ENCODE data around the gene BST1.
A peak's percentile ranks its signal among the peaks of the same experiment; 100 is the strongest.
"Not testable (repeated sequence)": the region's sequence is repeated elsewhere in the genome, so short reads cannot be mapped to it uniquely, and the experiment has no call there.

The BST1 gene

DNA sequence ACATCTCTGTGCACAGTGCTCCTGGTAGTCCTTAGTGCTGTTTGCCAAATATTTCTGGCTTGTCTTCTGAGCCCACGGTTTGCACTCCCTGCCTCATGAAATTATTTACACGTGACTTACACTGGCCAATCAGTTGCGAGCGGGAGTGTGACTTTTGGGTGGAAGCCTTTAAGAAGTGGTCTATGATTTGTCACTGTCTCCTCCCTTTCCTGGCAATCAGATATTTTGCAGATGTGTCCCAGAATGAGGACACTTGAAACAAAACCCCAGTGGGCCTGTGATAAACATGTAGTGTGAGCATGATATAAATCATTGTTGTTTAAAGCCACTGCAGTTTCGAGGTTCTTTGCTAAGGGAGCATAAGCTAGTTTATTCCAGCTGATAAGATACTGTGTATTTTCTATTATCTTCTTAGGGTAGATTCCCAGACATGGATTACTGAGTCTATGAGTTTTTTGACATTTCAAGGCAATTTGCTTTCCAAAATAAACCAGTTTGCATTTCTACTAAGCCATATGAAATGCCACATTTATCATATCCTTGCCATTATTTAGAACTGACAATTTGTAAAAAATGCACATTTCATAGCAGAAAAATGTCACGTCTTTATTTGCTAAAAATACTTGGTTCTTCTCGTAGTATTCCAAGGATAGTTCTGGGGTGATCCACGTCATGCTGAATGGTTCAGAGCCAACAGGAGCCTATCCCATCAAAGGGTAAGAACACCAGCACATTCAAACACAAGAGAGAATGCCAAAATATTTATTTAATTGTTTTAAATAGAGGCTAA, 12.0 kb downstream of the BST1 start:
- no peak for DNase-seq

DNA sequence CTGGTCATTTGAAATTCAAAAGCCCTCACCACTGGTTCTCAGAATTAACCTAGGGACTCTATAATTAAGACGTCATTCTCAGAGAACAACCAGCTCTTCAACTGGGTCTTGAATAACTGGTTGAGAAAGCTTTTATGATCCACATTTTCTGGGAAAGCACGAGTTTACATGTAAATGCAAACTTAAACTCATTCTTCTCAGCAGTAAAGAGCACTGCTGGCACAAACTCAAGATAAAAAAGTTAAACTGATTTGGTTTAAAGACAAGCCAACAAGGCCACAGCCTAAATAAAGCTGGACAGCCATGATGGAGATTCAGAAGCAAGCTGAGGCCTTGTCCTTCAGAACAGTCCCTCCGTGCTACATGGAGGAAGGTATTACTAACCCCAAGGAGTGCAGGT, 13.2 kb downstream of the BST1 start:
- DNase-seq, result no peak

DNA sequence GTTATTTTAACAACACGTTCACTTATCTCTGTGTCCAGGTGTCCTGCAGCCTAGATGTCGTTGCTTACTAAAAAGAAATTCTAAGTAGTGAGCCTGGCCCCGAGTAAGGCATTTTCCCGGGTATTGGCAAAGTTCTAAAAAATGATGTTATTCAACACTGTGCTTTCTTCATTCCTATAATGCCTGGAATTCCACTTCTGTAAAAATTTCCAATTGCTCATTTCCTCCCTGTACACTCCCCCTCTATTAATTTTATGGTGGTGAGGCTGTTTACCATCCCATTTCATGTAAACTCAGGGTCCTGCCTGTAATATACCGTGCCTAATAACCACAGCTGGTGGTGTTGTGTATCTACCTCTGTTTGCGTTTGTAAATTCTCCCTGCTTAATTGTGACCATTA, 14.2 kb downstream of the BST1 start:
- no peak for DNase-seq

DNA sequence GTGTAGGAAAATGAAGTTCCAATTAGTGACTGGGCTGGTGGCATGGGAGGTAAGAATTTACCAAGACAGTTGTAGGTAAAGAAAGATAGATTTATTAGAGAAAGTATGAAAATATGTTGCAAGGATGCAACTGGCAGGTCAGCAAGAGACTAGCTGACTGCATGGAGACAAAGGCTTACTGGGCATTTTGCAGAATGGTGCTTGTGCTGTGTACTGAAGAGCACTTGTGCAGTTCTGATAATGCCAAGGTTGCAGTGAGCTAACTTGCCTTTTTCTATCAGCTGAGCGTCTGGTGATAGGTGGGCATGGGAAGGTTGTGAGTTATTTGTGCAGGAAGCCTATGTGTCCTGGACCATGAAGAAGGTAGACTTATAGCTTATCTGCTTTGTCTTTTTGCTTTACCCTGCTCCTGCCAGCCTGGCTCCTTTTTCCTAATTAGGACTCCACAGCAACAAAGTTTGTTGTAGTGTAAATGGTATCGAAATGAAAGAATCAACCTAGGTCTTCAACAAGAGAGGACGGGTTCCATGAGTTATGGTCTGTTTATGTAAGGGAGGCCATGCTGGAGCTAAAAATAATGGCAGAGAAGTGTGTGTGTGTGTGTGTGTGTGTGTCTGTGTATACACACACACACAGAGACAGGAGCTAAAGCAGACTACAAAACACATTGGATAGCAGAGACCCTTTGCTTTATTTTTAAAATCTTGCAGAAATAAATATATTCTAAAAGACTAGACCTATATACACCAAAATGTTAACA, 15.0 kb downstream of the BST1 start:
- no peak for DNase-seq

DNA sequence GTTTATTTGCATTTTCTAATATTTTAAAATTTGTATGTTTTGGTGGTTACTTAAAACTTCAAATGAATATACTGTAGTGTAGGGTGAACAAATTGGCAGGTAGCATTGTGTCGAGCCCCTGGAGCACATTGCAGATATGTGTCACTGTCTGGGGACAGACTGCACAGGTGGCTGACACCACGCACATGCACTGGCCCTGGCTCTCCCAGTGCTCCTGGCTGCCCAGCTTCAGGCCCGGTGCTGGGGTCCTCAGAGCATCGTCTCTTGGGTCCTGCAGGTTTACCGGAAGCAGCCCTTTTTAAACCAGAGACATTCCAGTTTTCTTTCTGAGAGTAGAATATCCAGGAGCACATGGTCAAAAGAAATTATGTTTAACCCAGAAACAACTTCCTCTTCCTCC, 15.6 kb downstream of the BST1 start:
- no peak for DNase-seq

DNA sequence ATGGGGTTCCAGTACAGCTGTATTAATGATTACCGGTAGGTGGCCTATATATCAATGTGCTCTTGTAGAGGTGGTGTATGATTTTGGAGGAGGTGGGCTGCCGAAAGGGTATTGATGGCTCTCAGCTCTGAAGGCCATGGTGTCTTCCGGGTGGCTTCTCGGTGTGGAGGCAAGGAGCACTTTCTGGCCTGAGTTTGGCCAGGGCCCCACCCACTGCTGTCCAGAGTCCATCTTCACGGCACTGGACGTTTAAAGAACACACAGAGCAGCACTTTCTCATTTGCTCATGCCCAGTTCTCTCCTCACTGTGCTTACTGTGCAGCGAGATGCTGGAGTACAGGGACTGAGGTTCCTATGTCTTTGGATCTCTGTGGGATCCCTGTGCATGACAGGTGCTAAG, 16.1 kb downstream of the BST1 start:
- DNase-seq, result no peak

DNA sequence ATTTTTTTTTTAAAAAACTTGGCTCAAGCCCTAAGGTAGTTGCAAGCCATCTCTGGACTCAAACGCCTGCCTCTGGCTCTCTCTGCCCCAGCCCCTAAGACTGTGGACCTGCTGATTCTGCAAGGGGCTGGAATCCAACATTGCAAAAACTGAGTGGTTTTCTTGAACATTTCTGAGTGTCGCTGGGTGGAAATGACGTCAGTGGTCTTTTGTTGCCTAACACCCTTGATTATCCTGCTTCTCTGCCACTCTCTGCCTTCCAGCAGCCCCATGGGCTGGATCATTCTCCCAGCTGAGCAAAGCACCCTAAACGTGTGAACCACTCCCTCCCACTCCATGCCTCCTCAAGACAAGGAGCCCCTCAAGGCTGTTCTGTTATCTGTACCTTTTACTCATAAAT, 16.6 kb downstream of the BST1 start:
- DNase-seq, result no peak

DNA sequence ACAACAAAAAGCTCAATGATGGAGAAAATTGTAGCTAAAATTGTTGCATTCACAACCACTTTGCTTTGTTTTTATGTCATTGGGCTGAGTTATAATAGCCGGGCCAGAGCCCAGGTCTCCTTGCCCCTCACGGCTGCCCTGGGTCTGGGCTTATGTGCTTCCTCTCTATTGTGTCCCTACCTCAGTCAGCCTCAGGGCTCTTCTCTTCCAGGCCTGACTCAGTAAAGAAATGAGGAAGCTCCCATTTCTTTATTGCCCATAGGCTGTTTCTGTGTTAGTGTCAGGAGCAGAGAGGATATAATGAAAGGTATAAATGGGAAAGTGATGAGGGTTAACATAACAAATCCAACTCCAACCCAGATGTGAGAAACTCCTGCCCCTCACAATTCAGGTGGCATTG, 18.0 kb downstream of the BST1 start:
- DNase-seq, result no peak

DNA sequence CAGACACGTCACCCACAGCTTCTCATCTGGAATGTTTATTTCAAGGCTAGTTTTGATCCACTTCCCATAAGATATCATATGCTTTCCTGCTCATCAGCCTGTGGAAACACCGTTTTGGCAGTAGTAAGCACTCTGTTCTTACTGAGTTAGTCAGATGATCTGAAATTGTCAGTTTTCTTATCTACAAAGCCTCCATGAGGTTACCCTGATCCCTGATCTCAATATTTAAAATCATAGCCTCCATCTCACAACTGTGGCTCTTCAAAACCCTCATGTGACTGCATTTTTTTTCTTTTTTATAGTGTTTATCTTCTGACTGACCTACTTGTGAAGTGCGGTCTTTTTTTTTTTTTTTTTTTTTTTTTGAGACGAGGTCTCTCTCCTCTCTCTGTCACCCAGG, 22.7 kb downstream of the BST1 start:
- no peak for DNase-seq

DNA sequence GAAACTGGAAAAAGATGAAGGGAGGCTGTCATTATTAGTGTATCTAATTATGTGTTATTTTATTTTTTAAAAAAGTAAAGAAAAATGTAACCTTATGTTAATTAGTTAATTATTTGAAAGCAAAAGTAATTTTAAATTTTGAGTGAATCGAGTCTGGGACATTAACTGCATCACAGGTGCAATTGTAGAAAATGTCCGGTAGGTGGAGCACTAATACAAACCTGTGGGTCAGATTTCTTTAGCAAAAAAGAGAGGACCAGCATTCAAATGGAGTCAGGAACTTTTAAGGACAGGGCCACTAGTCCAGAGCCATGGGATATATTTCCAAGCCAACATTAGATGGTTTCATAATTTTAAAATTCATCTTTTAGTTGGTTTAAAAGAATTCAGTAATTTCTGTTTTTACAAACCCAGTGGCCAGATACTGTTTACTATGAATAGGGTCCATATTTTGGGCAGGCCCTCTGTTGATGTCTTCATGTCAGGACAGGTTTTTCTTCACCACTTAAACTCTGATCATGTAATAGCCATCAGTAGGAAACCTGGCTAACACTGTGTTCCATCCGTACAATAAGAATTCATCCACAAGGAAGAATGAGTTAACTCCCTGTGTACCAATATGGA, 27.2 kb downstream of the BST1 start:
- peak; percentile 12 for DNase-seq

DNA sequence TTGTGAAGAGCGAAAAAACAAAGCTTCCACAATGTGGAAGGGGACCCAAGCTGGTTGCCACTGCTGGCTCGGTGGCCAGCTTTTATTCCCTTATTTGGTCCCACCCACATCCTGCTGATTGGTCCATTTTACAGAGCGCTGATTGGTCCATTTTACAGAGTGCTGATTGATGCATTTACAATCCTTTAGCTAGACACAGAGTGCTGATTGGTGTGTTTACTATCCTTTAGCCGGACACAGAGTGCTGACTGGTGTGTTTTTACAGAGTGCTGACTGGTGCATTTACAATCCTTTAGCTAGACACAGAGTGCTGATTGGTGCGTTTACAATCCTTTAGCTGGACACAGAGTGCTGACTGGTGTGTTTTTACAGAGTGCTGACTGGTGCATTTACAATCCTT, 30.2 kb downstream of the BST1 start:
- not testable (repeated sequence) for DNase-seq

DNA sequence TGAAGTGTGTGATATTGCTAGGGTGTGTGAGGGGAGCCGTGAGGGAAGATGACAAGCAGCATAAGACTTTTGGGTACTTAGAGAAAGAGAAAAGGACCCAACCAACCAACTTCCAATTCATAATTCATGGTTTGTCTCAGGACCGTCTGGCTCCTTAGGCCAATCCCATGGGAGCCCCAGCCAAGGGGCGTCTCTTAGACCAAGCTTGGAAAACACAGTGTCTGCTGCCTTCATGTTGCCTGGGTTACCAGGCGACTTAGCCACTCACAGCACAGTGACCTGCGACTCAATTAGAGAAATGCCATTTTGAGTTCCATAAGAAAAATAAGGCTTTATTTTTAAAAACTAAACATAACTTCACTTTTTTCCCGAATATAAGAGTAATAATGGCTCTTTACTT, 32.7 kb downstream of the BST1 start:
- DNase-seq, result no peak

DNA sequence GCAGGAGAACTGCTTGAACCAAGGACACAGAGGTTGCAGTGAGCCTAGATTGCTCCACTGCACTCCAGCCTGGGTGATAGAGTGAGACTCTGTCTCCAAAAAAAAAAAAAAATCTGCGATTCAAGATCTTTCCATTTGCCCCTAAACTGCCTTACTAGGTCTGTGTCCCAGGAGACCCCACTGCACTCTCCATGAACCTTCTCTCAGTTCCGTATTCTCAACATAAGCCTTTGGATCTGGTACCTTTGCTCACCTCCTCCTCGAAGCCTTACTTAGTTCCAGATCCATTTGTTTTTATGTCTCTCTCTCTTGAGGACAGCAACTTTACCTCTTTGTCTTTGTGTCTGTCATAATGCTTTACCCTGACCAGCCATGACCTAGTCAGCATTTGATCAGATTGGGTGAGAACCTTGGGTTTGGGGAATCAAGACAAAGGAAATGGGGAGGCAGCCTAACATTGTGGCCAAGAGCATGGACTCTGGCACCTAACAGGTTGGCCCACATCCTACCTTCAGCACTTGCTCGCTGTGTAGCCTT, 33.7 kb downstream of the BST1 start:
- DNase-seq, result no peak

DNA sequence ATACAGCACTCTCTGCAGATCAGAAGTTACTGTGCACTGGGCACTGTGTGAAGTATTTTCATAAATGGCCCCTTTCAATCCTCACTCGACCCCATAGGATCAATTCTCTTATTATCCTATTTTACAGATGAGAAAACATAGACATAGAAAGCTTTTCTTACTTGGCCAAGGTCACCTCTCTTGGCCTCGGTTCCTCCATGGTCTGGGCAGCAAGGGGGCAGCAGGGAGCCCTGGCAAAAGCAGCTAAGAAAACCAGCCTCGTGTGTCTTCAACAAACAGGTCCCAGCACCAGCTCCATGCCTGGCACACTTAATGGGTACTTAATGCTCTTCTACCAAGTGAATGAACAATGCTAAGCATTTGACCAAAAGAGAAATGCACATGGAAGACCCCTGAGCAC, 34.4 kb downstream of the BST1 start:
- no peak for DNase-seq

DNA sequence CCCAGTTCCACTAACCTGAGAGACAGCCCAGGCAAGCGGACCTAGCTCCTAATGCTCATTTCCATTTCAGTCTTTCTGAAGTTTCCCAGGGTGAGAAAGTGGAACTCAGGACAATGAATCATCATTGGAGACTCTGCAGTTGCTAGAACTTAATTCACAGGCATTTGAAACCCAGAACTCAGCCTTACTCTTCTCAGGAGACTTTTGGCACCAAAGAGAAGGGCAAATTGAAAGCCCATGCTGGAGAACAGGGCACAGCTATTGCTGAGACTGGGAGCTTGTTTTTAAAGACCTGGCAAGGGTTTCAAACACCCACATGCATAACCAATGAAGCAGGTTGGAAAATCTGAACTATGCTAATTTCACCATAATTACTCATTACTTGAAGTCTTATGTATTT, 36.0 kb downstream of the BST1 start:
- no peak for DNase-seq

DNA sequence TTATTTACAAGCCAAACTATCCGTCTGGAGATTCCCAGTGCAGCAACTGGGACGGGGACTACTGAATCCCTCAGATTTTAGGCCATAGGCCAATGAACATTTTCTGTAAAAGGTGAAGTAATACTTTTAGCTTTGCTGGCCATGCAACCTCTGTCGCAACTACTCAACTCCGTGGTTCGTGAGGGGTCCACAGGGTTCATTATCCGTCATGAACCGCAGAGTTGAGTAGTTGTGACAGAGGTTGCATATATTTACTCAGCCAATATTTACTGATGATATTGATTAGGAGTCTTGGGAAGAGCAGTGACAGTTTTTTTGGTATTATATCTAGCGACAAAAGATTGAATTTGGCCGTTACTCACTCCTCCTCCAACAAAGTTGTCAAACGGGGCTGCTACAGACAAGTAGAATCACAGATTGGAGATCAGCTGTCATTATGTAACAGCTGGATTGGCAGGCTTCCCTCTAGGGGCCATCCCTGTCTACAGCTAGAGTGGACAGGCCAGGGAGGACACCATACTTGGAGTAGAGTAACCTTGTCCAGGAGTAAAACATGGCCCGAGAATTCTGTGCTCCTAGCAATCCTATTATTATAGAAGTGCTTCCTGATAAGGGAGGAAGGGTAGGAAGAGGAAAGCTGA, 38.0 kb downstream of the BST1 start:
- no peak for DNase-seq

DNA sequence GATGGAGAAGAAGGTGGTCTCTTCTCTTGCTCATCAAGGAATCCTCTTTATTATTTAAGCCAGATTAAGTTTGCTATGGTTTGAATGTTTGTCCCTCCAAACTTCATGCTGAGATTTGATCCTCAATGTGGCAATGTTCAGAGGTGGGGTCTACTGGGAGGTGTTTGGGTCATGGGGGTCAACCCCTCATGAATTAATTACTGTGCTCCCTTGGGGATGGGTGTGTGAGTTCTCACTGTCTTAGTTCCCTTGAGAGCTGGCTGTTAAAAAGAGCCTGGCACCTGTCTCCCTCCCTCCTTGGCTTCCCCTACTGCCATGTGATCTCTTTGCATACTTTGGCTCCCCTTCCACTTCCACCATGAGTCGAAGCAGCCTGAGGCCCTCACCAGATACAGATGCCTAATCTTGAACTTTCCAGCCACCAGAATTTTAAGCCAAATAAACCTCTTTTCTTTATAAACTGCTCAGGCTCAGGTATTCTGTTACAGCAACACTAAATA, 39.3 kb downstream of the BST1 start:
- DNase-seq, result no peak

DNA sequence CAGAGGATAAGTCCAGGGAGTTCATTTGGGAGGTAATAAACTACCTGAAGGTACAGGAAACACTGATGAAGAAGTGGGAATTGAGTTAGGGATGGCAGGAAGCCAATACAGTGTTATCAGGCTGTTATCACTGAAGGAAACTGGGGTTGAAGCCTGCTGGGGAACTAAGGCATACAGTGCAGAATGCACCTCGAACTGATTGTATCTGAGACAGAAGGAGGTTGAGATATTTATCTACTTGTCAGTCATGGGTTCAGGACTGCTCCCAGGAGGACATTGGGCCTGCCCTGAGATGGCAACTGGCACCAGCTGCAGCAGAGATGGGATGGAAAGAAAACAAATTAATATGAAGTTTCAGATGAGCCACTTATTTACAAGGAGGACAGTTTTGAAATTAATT, 39.8 kb downstream of the BST1 start:
- no peak for DNase-seq

DNA sequence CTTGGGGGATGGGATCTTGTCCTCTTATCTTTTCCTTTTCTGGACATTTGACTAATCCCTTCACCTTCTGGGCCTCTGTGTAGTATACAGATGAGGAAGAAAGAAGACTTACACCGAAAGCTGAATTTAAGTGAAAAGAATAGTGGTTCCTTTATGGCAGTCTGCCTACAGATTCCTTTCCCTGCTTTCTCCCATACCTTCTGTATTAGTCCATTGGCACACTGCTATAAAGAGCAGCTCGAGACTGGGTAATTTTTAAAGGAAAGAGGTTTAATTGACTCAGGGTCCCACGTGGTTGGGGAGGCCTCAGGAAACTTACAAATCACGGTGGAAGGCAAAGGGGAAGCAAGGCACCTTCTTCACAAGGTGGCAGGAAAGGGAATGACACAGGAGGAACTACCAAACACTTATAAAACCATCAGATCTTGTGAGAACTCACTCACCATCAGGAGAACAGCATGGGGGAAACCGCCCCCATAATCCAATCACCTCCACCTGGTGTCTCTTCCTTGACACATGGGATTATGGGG, 41.2 kb downstream of the BST1 start:
- no peak for DNase-seq

DNA sequence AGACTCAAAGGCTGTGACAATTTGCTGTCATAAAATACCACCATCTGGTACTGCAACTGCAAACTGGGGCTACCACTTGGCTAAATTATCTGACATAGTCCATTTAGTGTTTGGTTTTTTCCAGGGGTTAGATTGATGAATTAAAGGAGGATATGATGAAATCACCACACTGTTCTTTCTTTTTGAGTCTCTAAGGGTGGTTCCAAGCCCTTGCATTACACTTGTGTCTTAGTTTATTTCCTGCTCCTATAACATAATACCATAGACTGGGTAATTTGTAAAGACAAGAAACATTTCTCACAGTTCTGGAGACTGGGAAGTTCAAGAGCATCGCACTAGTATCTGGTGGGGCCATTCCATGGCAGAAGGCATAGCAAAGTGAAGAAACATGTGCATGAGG, 43.2 kb downstream of the BST1 start:
- DNase-seq, result no peak

DNA sequence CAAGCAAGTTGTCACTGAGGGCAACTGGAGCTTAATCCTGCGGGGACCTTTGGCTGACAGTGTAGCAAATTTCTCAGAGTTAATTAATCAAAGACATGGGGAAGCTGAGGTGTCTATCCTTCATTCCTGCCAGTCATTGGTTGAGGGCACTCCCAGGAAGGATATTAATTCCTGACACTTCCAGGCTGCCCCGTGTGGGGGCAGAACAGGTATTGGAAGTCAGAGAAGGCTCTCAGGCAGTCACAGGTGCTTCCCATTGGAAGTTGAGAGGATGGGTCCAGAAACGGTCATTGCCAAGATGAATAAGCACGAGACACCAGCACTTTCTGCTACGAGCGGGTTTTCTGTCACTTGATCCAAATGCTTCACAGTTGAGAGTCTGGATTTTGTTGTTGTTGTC, 46.1 kb downstream of the BST1 start:
- no peak for DNase-seq

DNA sequence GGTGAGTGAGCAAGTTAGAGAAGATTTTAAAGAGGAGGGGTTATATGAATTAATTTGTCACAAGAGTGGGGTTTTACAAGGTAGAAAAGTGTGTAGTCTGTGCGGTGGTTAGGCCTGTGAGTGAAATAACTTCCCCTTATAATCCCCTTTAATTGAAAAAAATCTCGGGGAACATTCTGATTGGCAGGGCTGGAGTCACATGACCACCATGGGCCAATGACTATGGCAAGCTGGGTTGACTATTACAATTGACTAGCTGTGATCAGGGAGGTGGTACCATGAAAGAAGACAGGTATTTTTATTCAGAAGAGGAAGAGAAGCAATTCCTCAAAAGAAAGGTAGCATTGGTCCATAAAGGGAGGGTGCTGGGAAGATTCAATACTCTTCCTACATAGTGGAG, 48.3 kb downstream of the BST1 start:
- no peak for DNase-seq

DNA sequence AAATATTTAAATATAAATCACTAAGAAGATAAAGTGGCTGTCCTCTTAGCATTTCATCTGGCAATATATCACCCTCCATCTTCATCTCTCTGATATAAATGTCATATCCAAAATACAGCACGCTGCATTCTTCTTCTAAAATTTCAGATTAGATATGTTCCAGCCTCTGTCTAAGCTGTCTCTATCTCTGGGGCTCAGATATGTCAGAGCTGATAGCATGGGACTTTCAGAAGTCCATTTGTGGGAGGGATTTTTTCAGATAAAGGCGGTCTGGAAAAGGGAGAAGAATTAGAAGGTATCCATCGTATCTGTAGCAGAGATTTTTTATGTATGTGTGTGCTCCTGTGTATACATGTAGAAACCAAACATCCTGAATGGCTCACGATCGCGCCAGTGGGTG, 50.2 kb downstream of the BST1 start:
- DNase-seq, result no peak
